ENCODE results near the gene LHX6.

Gene LHX6

DNA sequence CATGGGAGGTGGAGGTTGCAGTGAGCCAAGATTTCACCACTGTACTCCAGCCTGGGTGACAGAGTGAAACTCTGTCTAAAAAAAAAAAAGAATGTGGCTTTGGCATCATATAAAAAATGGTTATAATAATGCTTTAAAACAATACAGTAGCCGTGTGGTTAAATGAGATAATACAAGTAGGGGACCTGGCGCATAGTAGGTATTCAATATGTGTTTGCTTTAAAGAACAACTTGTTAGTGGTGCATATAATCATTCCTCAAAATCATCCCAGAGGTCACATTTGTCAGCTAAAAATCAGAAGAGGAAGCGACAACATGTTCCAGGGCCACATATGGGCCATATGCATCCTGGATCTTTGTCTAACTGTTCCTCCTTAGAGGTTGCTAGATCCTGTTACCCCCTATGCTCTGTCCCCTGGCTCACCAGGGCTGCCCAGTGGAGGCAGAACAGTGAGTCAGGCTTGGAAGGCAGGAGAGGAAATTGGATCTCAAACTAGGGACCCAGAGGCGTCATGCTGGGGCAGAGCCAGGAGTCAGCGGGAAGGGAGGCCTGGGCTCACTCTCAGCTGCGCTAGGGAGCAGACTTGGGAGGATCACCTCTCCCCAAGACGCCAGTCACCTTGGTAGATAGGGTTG lies 27.7 kb downstream of the LHX6 start:
- in situ Hi-C loops (cut with MboI; ENCODE audit: low pct_unique_long_range_greater_than_20kb, low sequenced_read_pairs), result no loop called here
- DNase-seq, result peak; percentile 26

DNA sequence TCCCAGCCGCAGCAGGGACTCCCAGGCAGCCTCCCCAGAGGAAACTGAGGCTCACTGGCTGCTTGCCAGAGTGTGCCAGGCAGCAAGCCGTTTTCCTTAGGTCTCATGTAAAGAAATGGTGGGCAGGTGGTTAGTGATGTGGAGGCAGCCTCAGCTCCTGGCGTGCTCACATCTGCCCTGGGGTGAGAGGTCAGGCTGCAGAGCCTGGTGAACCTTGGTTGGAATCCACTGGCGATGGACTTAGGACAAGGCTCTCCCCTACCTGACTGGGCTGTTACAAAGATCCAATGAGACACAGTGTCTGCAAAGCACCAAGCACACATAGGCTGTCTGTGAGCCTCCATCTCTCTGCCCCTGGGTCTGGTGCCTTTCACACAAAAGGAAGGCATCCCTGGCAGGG lies 30.9 kb downstream of the LHX6 start:
- in situ Hi-C loops (cut with MboI; ENCODE audit: low pct_unique_long_range_greater_than_20kb, low sequenced_read_pairs), result no loop called here
- DNase-seq, result no peak

DNA sequence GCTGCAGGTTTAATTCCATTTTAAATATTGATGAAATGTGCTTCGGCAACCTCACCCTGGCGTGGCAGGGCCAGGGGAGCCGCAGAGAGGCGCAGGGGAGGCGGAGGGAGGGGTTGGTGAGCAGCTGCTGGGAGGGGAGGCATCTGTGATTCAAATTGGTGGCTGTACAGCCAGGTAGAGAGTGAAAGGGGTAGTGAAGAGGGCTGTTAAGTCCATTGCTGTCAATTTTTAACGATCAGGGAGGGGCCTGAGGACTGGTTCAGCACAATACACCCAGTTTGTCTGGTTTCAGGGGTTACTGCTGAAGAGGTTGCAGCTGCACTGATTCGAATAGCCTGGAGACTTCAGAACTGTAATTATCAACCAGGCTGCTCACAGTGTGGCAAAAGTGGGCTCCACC lies 31.3 kb downstream of the LHX6 start:
- in situ Hi-C loops (cut with MboI; ENCODE audit: low pct_unique_long_range_greater_than_20kb, low sequenced_read_pairs), result no loop called here

DNA sequence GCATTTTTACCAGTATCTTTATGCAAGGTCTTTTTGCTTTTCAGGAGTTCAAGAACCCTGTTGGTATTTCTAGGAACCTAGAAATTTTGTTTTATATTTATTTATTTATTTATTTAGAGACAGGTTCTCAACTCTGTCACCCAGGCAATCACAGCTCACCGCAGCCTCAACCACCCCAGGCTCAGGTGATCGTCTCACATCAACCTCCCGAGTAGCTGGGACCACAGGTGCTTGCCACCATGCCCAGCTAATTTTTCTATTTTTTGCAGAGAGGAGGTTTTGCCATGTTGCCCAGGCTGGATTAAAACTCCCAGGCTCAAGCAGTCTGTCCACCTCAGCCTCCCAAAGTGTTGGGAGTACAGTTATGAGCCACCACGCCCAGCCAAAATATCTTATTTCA lies 32.9 kb downstream of the LHX6 start:
- DNase-seq, result no peak
- in situ Hi-C loops (cut with MboI; ENCODE audit: low pct_unique_long_range_greater_than_20kb, low sequenced_read_pairs), result no loop called here

More for the DNA sequence above, 31.3 kb downstream of the LHX6 start:
- no peak for DNase-seq

DNA sequence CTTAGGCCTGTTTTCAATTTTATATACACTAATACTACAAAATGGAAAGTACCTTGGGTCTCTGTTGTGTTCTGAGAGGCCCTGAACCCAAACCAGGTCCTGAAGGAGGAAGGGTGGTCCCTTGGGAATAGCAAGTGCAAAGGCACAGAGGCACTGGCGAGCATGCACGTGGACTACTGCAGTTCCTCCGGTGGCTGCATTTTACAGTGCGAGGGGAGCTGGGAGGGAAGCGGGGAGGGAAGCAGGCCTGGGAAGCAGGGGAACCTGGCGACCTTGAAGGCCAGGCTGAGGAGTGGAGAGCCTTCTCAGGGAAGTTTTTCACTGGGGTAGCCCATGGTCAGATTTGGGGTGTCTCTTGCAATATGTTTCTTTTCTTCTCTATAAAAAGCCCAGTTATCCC lies 35.1 kb downstream of the LHX6 start:
- in situ Hi-C loops (cut with MboI; ENCODE audit: low pct_unique_long_range_greater_than_20kb, low sequenced_read_pairs), result no loop called here
- DNase-seq, result no peak

DNA sequence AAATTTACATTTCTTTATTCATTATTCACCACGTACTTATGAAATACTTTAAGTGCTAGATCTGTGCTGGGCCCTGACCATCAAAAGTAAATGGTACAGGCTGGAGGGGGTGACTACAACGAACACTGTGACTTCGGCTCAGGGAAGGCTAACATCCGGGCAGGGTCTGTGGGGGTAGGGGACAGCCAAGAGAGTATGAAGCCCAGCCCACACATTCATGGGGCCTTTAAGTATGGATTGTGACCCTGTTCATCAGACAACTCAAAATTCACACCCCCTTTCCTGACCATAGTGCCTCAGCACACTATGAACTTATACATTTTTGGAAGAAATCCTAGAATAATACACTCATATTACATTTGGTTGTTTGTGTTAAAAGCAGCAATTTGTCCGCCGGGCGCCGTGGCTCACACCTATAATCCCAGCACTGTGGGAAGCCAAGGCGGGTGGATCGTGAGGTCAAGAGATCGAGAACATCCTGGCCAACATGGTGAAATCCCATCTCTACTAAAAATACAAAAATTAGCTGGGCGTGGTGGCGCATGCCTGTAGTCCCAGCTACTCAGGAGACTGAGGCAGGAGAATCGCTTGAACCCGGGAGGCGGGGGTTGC lies 35.7 kb downstream of the LHX6 start:
- DNase-seq, result no peak
- in situ Hi-C loops (cut with MboI; ENCODE audit: low pct_unique_long_range_greater_than_20kb, low sequenced_read_pairs), result no loop called here

GRCh38 chr9:122192261-122192875 lies 36.4 kb downstream of the LHX6 start:
- DNase-seq, result no peak
- in situ Hi-C loops (cut with MboI; ENCODE audit: low pct_unique_long_range_greater_than_20kb, low sequenced_read_pairs), result no loop called here

- in situ Hi-C loops (cut with MboI; ENCODE audit: low pct_unique_long_range_greater_than_20kb, low sequenced_read_pairs), result no loop called here
- no peak for DNase-seq
Measured at GRCh38 chr9:122191584-122191983, 37.2 kb downstream of the LHX6 start.

GRCh38 chr9:122190597-122191381 lies 38.0 kb downstream of the LHX6 start:
- DNase-seq, result no peak
- in situ Hi-C loops (cut with MboI; ENCODE audit: low pct_unique_long_range_greater_than_20kb, low sequenced_read_pairs), result no loop called here

DNA sequence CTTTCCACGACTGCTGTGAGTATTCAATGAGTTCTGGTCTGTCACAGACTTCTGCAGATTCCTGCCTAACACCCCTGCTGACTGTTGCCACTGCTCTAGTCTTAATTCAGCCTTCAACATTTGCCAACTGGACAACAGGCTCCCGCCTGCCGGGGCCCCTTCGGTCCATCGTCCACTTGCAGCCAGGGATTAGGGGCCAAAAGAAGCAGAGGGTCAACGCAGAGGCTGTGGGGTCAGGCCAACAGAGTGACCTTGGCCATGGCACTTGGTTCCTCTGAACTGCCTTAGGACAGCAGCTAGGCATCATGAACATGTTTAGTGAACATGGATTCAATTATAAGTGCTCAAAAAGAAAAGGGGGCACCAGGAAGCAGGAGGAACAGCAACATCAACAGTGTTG lies 40.4 kb downstream of the LHX6 start:
- DNase-seq, result no peak
- in situ Hi-C loops (cut with MboI; ENCODE audit: low pct_unique_long_range_greater_than_20kb, low sequenced_read_pairs), result no loop called here

GRCh38 chr9:122186777-122187470 lies 41.8 kb downstream of the LHX6 start:
- DNase-seq, result no peak
- in situ Hi-C loops (cut with MboI; ENCODE audit: low pct_unique_long_range_greater_than_20kb, low sequenced_read_pairs), result no loop called here

DNA sequence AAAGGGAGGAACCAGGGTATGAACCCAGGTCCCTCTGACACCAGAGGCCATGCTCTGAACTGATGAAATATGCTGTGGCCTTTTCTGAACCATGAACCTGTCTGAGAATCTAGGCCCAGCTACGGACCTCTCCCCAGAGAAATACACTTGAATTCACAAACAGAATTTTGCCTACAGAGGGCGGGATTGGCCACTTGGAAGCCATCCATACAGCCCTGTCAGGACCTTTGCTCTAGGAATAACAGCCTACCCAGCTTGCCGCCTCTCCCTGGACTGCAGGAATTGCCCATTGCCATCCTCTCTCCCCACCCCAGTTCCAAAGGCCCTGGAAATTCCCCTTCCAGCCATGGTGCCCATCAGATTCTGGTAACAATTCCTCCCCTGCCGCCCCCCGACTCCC lies 42.5 kb downstream of the LHX6 start:
- DNase-seq, result no peak
- in situ Hi-C loops (cut with MboI; ENCODE audit: low pct_unique_long_range_greater_than_20kb, low sequenced_read_pairs), result no loop called here

- in situ Hi-C loops (cut with MboI; ENCODE audit: low pct_unique_long_range_greater_than_20kb, low sequenced_read_pairs), result no loop called here
- no peak for DNase-seq
Measured at GRCh38 chr9:122184551-122184950, 44.2 kb downstream of the LHX6 start.

DNA sequence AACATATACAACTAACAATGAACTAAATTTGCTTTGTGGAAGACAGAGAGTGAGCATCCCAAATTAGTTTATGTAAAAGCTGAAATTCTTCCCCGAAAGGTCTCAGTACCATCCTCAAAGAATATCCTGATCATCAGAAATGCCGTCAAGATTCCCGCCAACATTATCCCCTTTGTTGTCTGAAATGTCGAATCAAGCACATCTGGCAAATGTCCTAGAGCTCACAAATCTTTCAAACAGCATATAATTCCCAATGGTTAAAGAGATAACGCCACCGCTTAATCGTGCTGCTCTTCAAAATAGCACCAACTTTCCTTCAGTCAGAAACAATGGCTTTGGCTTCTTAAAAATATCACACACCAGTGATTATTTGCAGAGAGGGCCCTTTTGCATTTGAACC lies 45.3 kb downstream of the LHX6 start:
- no peak for DNase-seq
- in situ Hi-C loops (cut with MboI; ENCODE audit: low pct_unique_long_range_greater_than_20kb, low sequenced_read_pairs), result no loop called here

DNA sequence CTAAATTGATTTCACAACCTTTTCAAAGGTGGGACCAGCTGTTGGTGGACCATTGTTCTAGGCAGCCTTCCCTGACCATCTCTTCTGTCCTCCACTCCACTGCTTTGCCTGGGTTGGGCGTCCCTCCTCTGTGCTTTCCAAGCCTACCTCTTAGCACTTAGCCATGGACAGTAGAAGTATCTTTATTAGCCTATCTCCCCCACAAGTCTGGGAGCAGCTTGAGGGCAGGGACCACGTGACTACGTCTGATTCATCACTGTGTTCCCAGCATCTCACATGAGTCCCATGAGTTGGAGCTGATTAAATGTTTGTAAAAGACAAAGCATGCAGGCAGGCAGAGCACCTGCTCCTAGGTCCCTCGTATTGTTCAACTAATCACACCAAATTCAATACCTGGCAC lies 48.1 kb downstream of the LHX6 start:
- DNase-seq, result no peak
- in situ Hi-C loops (cut with MboI; ENCODE audit: low pct_unique_long_range_greater_than_20kb, low sequenced_read_pairs), result no loop called here

GRCh38 chr9:122179690-122180074 lies 49.1 kb downstream of the LHX6 start:
- in situ Hi-C loops (cut with MboI; ENCODE audit: low pct_unique_long_range_greater_than_20kb, low sequenced_read_pairs), result no loop called here
- no peak for DNase-seq

- in situ Hi-C loops (cut with MboI; ENCODE audit: low pct_unique_long_range_greater_than_20kb, low sequenced_read_pairs), result no loop called here
- DNase-seq, result no peak
Measured at GRCh38 chr9:122179054-122179689, 49.6 kb downstream of the LHX6 start.

DNA sequence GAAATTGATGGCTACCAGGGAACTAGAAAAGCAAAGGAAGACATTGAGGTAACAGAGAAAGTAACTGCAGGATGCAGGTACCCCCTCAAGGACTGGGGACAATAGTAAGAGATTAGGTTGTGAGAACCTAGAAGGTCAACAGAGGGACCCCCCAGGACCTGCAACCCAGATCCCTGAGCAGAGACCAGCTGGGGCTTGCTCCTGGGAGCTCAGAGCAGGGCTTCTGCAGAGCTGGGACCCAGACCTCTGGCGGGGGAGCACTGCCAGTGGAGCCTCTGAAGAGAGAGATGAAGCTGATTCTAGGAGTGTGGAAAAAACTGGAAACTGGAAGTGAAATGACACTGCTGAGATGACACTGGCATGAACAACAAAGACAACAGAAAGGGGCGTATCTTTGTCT lies 51.8 kb downstream of the LHX6 start:
- no peak for DNase-seq
- in situ Hi-C loops (cut with MboI; ENCODE audit: low pct_unique_long_range_greater_than_20kb, low sequenced_read_pairs), result no loop called here

DNA sequence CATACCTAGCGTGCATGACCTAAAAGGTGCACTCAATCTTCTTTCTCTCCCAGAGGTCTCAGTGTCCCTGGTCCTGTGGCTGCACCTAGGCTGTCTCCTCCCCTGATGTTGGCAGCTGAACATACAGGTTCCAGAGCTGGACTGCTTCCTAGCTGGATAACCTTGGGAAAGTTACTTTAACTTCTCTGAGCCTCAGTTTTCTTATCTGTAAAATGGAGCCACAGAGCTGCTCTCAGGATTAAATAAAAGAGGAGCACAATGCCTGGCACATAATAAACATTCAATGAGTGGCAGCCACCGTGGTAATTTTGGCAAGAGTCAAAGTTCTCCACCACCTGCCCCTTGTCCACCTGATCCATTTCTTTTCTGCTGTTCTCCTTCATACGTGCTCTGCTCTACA lies 55.1 kb downstream of the LHX6 start:
- DNase-seq, result no peak
- in situ Hi-C loops (cut with MboI; ENCODE audit: low pct_unique_long_range_greater_than_20kb, low sequenced_read_pairs), result loop anchor here (5.0 kb wide), 1 partner anchor 34 kb away; no protein-coding TSS in a partner anchor
